B cell (primary cell): ENCODE results near the gene PPP3CA. TPM values are rescaled to one million over a fixed set of nuclear protein-coding genes. Genes with fewer than 3 reads are reported as not detected.

Experiments used
- ATAC-seq: fragments of 200-7000 bp; cut with Tn5 transposase; one replicate; pipeline ENCODE4 v1.10.0; 2021; ENCODE audit warnings: low read depth, mild to moderate bottlenecking, moderate number of reproducible peaks, moderate library complexity
- CTCF ChIA-PET: fragments of 350-600 bp; sonication (Branson Sonifier 250); formaldehyde crosslinking; loops from one replicate; lab custom pipeline; 2021; ENCODE audit warnings: antibody characterized with exemption, inconsistent platforms; lab: Charles Lee
- POLR2A ChIA-PET: fragments of 350-600 bp; sonication (Branson Sonifier 250); formaldehyde crosslinking; loops from one replicate; lab custom pipeline; 2021; ENCODE audit warnings: antibody characterized with exemption; lab: Charles Lee
- DNase-seq: peaks from one replicate; pipeline ENCODE4 v3.0.0; 2013
- H2AFZ ChIP-seq: 2 replicates; pipeline ENCODE4 v1.6.1; 2012; ENCODE audit warnings: mild to moderate bottlenecking, low read depth, low read length; ENCODE audit not compliant: insufficient read depth, poor library complexity, severe bottlenecking
- H3K27ac ChIP-seq, 2 donors: 1 replicate in 1 of 2; 2 replicates in 1 of 2; pipeline ENCODE4 v1.5.1; 2012 to 2013; ENCODE audit warnings: low read length in 2 of 2, mild to moderate bottlenecking in 2 of 2, moderate library complexity in 1 of 2
- H3K27me3 ChIP-seq, 4 experiments: fragments of 200-600 bp in 1 of 4; sonication (generic) in 1 of 4; replicated peaks in 1 of 4; 1 replicate in 2 of 4; 2 replicates in 2 of 4; pipeline versions ENCODE4 v1.6.1 to v1.7.0; 2013 to 2016; ENCODE audit warnings: low read length in 3 of 4, mild to moderate bottlenecking in 2 of 4, mixed read lengths in 1 of 4, moderate library complexity in 1 of 4; ENCODE audit not compliant: insufficient read depth in 4 of 4, control insufficient read depth in 3 of 4; ENCODE audit errors: control extremely low read depth in 1 of 4
- H3K36me3 ChIP-seq, 2 experiments: replicated peaks in 1 of 2; 1 replicate in 1 of 2; 2 replicates in 1 of 2; pipeline versions ENCODE4 v1.6.1 to v1.7.1; 2013; ENCODE audit warnings: low read length in 1 of 2; ENCODE audit not compliant: insufficient read depth in 2 of 2, control insufficient read depth in 1 of 2; ENCODE audit errors: control extremely low read depth in 1 of 2, extremely low read depth in 1 of 2
- H3K4me1 ChIP-seq, 2 donors: fragments of 200-600 bp in 1 of 2; sonication (generic) in 1 of 2; 1 replicate in 1 of 2; 2 replicates in 1 of 2; pipeline versions ENCODE4 v1.5.1 to v1.6.1; 2013 to 2017; ENCODE audit warnings: low read length in 2 of 2; ENCODE audit not compliant: control insufficient read depth in 2 of 2, insufficient read depth in 2 of 2
- H3K4me2 ChIP-seq: replicated peaks from 2 replicates; pipeline ENCODE3; 2012; ENCODE audit warnings: mild to moderate bottlenecking, low read depth, low read length; ENCODE audit not compliant: poor library complexity, severe bottlenecking
- H3K4me3 ChIP-seq, 5 experiments: fragments of 200-600 bp in 1 of 5; sonication (generic) in 1 of 5; 1 replicate in 3 of 5; 2 replicates in 2 of 5; pipeline versions ENCODE4 v1.5.1 to v1.7.0; 2011 to 2016; ENCODE audit warnings: low read length in 4 of 5, mild to moderate bottlenecking in 4 of 5, low read depth in 2 of 5, control low read depth in 1 of 5, moderate library complexity in 1 of 5; ENCODE audit not compliant: insufficient read depth in 1 of 5; ENCODE audit errors: control extremely low read depth in 1 of 5, extremely low read depth in 1 of 5
- H3K79me2 ChIP-seq: fragments of 200-600 bp; sonication (generic); one replicate; pipeline ENCODE4 v1.6.0; 2016; ENCODE audit warnings: low read length; ENCODE audit not compliant: control insufficient read depth, insufficient read depth
- H3K9ac ChIP-seq: fragments of 200-600 bp; sonication (generic); 2 replicates; pipeline ENCODE4 v1.6.1; 2017; ENCODE audit warnings: mild to moderate bottlenecking, low read length, moderate library complexity
- H3K9me3 ChIP-seq, 3 donors: one replicate each; pipeline versions ENCODE4 v1.6.1 to v1.7.1; 2013; ENCODE audit warnings: low read length in 2 of 3; ENCODE audit not compliant: control insufficient read depth in 2 of 3, insufficient read depth in 1 of 3; ENCODE audit errors: control extremely low read depth in 1 of 3
- H4K20me1 ChIP-seq: 2 replicates; pipeline ENCODE4 v1.6.0; 2012; ENCODE audit warnings: mild to moderate bottlenecking, low read length; ENCODE audit not compliant: insufficient read depth, control insufficient read depth, poor library complexity, severe bottlenecking
- H3K27ac Mint-ChIP-seq: one replicate; pipeline ENCODE4 v1.8.0; 2021; ENCODE audit warnings: mixed read lengths
- H3K27me3 Mint-ChIP-seq: one replicate; pipeline ENCODE4 v1.8.0; 2021; ENCODE audit warnings: mixed read lengths
- H3K4me1 Mint-ChIP-seq: one replicate; pipeline ENCODE4 v1.8.0; 2021; ENCODE audit warnings: mixed read lengths
- H3K4me3 Mint-ChIP-seq: one replicate; pipeline ENCODE4 v1.8.0; 2021; ENCODE audit warnings: mixed read lengths
- H3K9me3 Mint-ChIP-seq: one replicate; pipeline ENCODE4 v1.8.0; 2022; ENCODE audit warnings: mixed read lengths; ENCODE audit not compliant: insufficient read depth
- CTCF ChIP-seq: fragments of 200-600 bp; IDR thresholded peaks from one replicate; pipeline ENCODE4 v1.8.0; 2022; ENCODE audit warnings: antibody characterized with exemption, mild to moderate bottlenecking
- EZH2 ChIP-seq: IDR thresholded peaks from 2 replicates; pipeline ENCODE4 v1.6.1; 2012; ENCODE audit warnings: borderline replicate concordance, low read depth, mild to moderate bottlenecking, moderate library complexity, low read length; ENCODE audit not compliant: insufficient read depth, poor library complexity, severe bottlenecking
- WGBS: methylation state at CpG from one replicate; pipeline ENCODE4 v1.1.5; 2013; ENCODE audit warnings: missing lambda C conversion rate; ENCODE audit not compliant: insufficient coverage; 5-methylcytosine and 5-hydroxymethylcytosine counted together
- intact Hi-C: fragments of 100-400 bp; cut with micrococcal nuclease; formaldehyde crosslinking; loops from one replicate; pipeline ENCODE4 v1.10.0; 2022
- polyA plus RNA-seq: library from polyadenylated mRNA; depleted of rRNA; stranded (reverse); fragments of >200 nt; gene quantifications from 2 replicates; pipeline ENCODE4 v1.2.3, GENCODE V29; 2012
- total RNA-seq, 2 donors: library from RNA; stranded (reverse); fragments of 120-200 nt in 1 of 2; gene quantifications; 1 replicate in 1 of 2; 2 replicates in 1 of 2; pipeline versions ENCODE4 v1.2.3 to v1.2.4, GENCODE V29; 2013 to 2022

Gene PPP3CA
- total and polyA plus RNA-seq, 2 donors (not counting 1 experiment from before 2014, with no cell fraction given) = 14.3 to 85.1 TPM

DNA sequence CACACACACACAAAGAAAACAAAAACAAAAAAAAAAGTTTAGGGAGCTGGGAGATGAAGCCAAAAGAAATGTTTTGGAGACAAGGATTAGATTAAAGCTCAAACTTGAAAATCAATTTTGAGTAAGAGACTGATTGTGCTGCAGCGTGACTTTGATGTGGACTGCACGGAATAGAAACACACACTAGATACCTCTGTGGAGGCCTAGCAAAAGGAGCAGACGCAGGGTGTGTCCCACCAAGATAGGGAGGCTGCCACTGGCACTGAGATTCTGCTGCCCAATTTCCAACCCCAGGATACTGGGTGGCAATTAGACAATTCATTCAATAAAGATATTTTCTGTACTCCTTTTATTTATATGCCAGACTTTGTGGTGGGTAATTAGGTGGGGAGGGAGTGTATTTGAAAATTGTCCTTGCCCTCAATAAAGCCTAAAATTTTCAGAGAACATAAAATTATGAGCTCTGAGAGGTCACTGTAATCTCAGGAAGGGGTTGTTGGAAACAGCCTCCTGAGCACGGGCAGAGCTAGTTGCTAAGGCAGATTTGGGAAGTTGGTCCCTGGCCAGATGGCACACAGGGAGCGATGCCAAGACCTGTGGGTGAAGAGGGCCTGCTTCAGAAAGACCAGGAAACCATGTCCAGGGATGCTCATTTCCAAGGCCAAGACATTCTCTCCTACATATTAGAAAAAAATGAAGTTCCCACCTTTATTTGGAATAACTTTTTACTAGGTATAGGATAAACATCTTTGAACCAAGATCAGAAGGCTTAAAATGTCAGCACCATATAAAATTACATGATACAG, 1.9 kb upstream of the PPP3CA start:
- Histone ChIP-seq H3K79me2 (peaks cover 46% of the 10 kb centered on the region), H3K27ac (no peak overlapping the region), H3K27me3 (no peaks in the 10 kb centered on the region), H3K36me3 (no peaks in the 10 kb centered on the region), H4K20me1 (peaks cover 17% of the 10 kb centered on the region), H3K4me2 (peak overlapping the region; percentile 96), H3K9me3 (no peaks in the 10 kb centered on the region), H2AFZ (peak overlapping the region; percentile 99), H3K9ac (peak overlapping the region; percentile 97), H3K4me3 (peak overlapping the region in 1 of 5 experiments; percentile 96), H3K4me1 (peaks cover 18 to 23% of the 10 kb centered on the region in 2 donors)
- DNase-seq = no peak
- H3K4me3 Mint-ChIP-seq = peak overlapping the region; percentile 99
- ChIA-PET POLR2A (interaction anchor here (0.6 to 1.8 kb wide), 4 partner anchors 12 to 350 kb away, joined by 3 to 12 read pairs (median 8); no protein-coding TSS in a partner anchor), CTCF (interaction anchor here (0.6 to 2.2 kb wide), 5 partner anchors 12 to 1256 kb away, joined by 3 to 8 read pairs (median 3); no protein-coding TSS in a partner anchor)
- H3K27me3 Mint-ChIP-seq = no peaks in the 10 kb centered on the region
- no peak for ATAC-seq
- peak overlapping the region; percentile 95 for H3K27ac Mint-ChIP-seq
- TF ChIP-seq EZH2 (no peak), CTCF (no peak)
- peaks cover 37% of the 10 kb centered on the region for H3K4me1 Mint-ChIP-seq
- 83% methylated on average over 4 of the region's 5 CpGs for WGBS
- H3K9me3 Mint-ChIP-seq = no peaks in the 10 kb centered on the region
- intact Hi-C loops = loop anchor here (5.0 to 10.0 kb wide), 8 partner anchors 87 to 1254 kb away; partner anchors contain the start of genes BANK1, NFKB1 and SLC39A8
